Kidney epithelial cell (primary cell): Measurements from ENCODE around the gene CTSW. TPM values are rescaled to one million over a fixed set of nuclear protein-coding genes. Genes with fewer than 3 reads are reported as not detected.

ENCODE experiments used
- DNase-seq: peaks from one replicate; pipeline ENCODE4 v3.0.0-alpha.2; 2010; ENCODE audit warnings: low read depth
- H3K27me3 ChIP-seq: 2 replicates; pipeline ENCODE4 v1.6.0; 2011; ENCODE audit warnings: low read length; ENCODE audit not compliant: control insufficient read depth, insufficient read depth
- H3K36me3 ChIP-seq: 2 replicates; pipeline ENCODE4 v1.5.1; 2011; ENCODE audit warnings: low read length; ENCODE audit not compliant: control insufficient read depth, insufficient read depth
- H3K4me3 ChIP-seq: 2 replicates; pipeline ENCODE4 v1.5.1; 2011; ENCODE audit warnings: low read depth, mild to moderate bottlenecking, control low read depth, low read length
- total RNA-seq: library from RNA; depleted of rRNA; stranded (reverse); fragments of >200 nt; gene quantifications from 2 replicates; pipeline ENCODE4 v1.2.3, GENCODE V29; 2015
- TF ChIP-seq, protein P1 (sequence below): IDR thresholded peaks from 2 replicates; pipeline ENCODE4 v1.5.1; 2011; ENCODE audit warnings: mild to moderate bottlenecking, moderate library complexity, low read length, control low read depth, inconsistent platforms; ENCODE audit not compliant: insufficient read depth, poor library complexity, severe bottlenecking

The CTSW gene
- total RNA-seq, 1 donor from 2014 or later, result not detected

DNA sequence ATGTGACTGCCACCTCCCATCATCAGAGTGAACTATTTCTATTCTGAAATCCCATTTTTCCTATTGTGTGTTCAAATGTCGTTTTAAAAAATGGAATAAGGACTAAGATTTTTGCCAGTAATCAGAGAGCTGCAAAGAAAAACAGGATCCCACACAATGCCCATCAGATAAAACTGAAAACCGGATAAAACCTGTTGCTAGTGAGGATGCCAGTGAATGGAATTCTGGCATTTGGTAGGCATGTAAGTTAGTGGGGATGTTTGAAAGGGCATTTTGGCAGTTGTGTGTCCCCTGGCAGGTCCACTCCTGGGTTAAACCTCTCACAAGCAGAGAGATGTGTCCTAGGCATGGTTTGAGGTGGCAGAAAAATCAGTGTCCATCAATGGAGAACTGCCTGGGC, 45.8 kb downstream of the CTSW start:
- Histone ChIP-seq H3K36me3 (no peaks in the 10 kb centered on the region), H3K27me3 (no peaks in the 10 kb centered on the region), H3K4me3 (no peak overlapping the region)
- TF ChIP-seq, protein P1, sequence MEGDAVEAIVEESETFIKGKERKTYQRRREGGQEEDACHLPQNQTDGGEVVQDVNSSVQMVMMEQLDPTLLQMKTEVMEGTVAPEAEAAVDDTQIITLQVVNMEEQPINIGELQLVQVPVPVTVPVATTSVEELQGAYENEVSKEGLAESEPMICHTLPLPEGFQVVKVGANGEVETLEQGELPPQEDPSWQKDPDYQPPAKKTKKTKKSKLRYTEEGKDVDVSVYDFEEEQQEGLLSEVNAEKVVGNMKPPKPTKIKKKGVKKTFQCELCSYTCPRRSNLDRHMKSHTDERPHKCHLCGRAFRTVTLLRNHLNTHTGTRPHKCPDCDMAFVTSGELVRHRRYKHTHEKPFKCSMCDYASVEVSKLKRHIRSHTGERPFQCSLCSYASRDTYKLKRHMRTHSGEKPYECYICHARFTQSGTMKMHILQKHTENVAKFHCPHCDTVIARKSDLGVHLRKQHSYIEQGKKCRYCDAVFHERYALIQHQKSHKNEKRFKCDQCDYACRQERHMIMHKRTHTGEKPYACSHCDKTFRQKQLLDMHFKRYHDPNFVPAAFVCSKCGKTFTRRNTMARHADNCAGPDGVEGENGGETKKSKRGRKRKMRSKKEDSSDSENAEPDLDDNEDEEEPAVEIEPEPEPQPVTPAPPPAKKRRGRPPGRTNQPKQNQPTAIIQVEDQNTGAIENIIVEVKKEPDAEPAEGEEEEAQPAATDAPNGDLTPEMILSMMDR, result no peak
- DNase-seq, result no peak

DNA sequence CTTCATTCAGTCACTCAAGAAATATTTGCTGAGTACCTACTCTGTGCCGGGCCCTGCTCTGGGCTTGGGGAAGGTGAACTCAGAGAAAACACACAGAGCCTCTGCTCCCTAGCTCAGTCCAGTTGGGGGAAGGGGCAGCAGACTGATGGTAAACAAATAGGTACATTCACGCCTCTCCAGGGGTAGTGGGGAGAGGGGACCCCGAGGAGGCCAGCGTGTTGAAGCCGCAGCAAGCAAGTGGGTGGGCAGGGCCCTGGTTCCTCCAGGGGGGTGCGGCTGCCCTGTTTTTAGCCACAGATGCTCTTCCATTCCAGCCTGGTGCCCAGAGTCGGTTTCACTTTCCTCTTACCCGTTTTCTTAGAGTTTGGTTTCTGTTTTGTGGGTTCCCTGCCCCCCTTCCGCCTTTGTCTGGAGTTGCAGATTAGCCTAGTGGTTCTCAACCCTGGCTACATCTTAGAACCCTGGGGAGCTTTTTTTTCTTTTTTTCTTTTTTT, 48.3 kb downstream of the CTSW start:
- H3K27me3 ChIP-seq, result no peaks in the 10 kb centered on the region
- TF ChIP-seq, protein P1, result no peak
- no peak overlapping the region for H3K4me3 ChIP-seq
- DNase-seq, result no peak
- H3K36me3 ChIP-seq, result no peaks in the 10 kb centered on the region

DNA sequence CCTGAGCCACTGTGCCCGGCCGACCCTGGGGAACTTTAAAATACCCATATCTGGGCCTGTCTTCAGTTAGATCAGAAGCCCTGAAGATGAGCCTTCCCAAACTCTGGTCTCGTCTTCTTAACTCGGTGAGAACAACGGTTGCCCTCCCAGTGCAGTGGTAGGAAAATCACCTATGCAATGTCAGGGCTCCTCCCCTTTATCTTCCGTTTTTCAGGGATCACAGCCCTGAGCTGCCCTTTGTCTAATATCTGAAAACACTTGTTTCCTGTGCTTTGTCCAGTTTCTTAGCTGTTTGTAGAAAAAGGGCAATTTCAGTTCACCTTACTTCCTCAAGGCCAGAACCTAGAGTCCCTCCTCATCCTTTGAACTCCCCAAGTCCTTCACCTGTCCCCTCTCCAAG, 49.0 kb downstream of the CTSW start:
- no peaks in the 10 kb centered on the region for H3K36me3 ChIP-seq
- H3K4me3 ChIP-seq, result no peak overlapping the region
- H3K27me3 ChIP-seq, result no peaks in the 10 kb centered on the region
- DNase-seq, result no peak
- TF ChIP-seq, protein P1, result no peak

DNA sequence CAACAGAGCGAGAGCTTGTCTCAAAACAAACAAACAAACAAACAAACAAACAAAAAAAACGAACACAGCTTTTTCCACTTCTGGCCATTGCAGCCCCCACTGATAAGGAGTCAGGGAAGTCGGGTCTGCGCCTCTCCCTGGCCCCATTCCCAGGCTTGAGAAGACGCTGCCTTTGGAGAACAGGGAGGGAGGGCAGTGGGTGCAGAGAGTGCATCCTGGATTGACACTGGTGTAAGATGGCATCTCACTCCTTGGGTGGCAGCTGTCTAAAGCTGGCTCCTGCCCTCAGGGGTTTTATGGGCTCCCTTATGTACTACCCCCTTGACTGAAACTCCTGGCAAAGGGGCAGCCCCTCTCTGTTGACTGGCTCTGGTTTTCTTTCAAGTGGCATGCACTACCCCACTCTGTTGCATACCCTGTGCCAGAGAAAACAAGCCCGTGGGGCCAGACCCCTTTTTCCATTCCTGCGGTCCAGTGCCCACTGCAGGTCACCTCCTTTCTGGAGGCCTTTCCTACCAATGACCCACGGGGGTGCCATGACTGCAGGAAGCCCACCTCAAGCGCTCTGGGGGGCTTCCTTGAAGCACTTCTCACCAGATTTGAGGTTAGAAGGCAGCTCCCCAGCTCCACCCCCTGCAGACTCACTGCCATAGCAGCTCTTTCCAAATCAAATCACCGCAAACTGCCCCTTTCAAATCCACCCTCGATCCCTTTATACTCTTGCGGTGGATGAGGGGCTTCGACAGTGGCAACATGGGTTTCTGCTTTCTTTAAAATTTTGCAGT, 52.3 kb downstream of the CTSW start:
- Histone ChIP-seq H3K4me3 (no peak overlapping the region), H3K36me3 (no peaks in the 10 kb centered on the region), H3K27me3 (no peaks in the 10 kb centered on the region)
- TF ChIP-seq, protein P1, result no peak
- DNase-seq, result no peak

DNA sequence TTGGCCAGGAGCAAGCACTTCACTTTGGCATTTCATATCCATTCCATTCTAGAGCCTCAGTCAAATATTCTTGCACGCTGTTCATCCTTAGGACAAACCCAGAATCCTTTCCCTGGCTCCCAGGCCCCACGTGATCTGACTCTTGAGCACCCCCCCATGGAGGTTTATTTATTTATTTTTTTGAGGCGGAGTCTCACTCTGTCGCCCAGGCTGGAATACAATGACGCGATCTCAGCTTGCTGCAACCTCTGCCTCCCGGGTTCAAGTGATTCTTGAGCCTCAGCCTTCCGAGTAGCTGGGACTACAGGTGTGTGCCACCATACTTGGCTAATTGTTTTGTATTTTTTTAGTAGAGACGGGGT, 52.9 kb downstream of the CTSW start:
- Histone ChIP-seq H3K36me3 (no peaks in the 10 kb centered on the region), H3K4me3 (no peak overlapping the region), H3K27me3 (no peaks in the 10 kb centered on the region)
- DNase-seq, result no peak
- TF ChIP-seq, protein P1, result no peak

Other genes starting within 250 kb of the CTSW start
- 19.6 and 25.8 TPM in 2 replicates for gene SIPA1, start 241.7 kb upstream of the CTSW start, total RNA-seq
- 64.3 and 103 TPM in 2 replicates for gene RELA, start 216.9 kb upstream of the CTSW start, total RNA-seq
- 65.5 and 73.3 TPM in 2 replicates for gene KAT5, start 167.6 kb upstream of the CTSW start, total RNA-seq
- 43.1 and 50.1 TPM in 2 replicates for gene RNASEH2C, start 159.0 kb upstream of the CTSW start, total RNA-seq
- gene AP5B1, start 98.9 kb upstream of the CTSW start, total RNA-seq, result 21.5 and 21.7 TPM in 2 replicates
- 15.8 and 17.8 TPM in 2 replicates for gene OVOL1, start 92.8 kb upstream of the CTSW start, total RNA-seq
- gene SNX32, start 45.9 kb upstream of the CTSW start, total RNA-seq, result 1.4 and 1.9 TPM in 2 replicates
- gene CFL1, start 21.7 kb upstream of the CTSW start, total RNA-seq, result 1,640 and 1,825 TPM in 2 replicates
- 63.6 and 77.5 TPM in 2 replicates for gene MUS81, start 19.4 kb upstream of the CTSW start, total RNA-seq
- 54.1 and 62.0 TPM in 2 replicates for gene EFEMP2, start 7.0 kb upstream of the CTSW start, total RNA-seq
- 142 and 144 TPM in 2 replicates for gene FIBP, start 8.6 kb downstream of the CTSW start, total RNA-seq
- 48.9 and 58.9 TPM in 2 replicates for gene CCDC85B, start 10.8 kb downstream of the CTSW start, total RNA-seq
- 44.2 and 46.5 TPM in 2 replicates for gene FOSL1, start 20.6 kb downstream of the CTSW start, total RNA-seq
- gene C11orf68, start 39.2 kb downstream of the CTSW start, total RNA-seq, result 19.7 and 19.9 TPM in 2 replicates
- 106 and 141 TPM in 2 replicates for gene DRAP1, start 39.6 kb downstream of the CTSW start, total RNA-seq
- gene TSGA10IP, start 65.6 kb downstream of the CTSW start, total RNA-seq, result not detected in 2 replicates
- gene SART1, start 81.9 kb downstream of the CTSW start, total RNA-seq, result 32.6 and 37.2 TPM in 2 replicates
- gene EIF1AD, start 122.3 kb downstream of the CTSW start, total RNA-seq, result 33.4 and 59.0 TPM in 2 replicates
- gene BANF1, start 122.7 kb downstream of the CTSW start, total RNA-seq, result 73.8 and 87.3 TPM in 2 replicates
- gene CST6, start 132.2 kb downstream of the CTSW start, total RNA-seq, result 59.8 and 61.3 TPM in 2 replicates
- 0.29 TPM in 1 of 2 replicates, not detected in the other for gene CATSPER1, start 146.6 kb downstream of the CTSW start, total RNA-seq
- 0.96 and 4.4 TPM in 2 replicates for gene GAL3ST3, start 169.3 kb downstream of the CTSW start, total RNA-seq
- gene SF3B2, start 172.5 kb downstream of the CTSW start, total RNA-seq, result 181 and 211 TPM in 2 replicates
- gene PACS1, start 190.4 kb downstream of the CTSW start, total RNA-seq, result 29.4 and 35.4 TPM in 2 replicates